Skeletal muscle satellite cell (primary cell): Measurements from ENCODE around the gene TMEM154.
A peak's percentile ranks its signal among the peaks of the same experiment; 100 is the strongest.

ENCODE experiments used
- H3K27me3 ChIP-seq: 2 replicates; pipeline ENCODE4 v1.7.0; 2013; ENCODE audit warnings: low read length; ENCODE audit not compliant: control insufficient read depth, insufficient read depth
- H3K36me3 ChIP-seq: 2 replicates; pipeline ENCODE4 v1.7.0; 2013; ENCODE audit warnings: mild to moderate bottlenecking, control low read depth, low read length; ENCODE audit not compliant: insufficient read depth
- H3K4me1 ChIP-seq: 2 replicates; pipeline ENCODE4 v1.7.0; 2013; ENCODE audit warnings: low read length; ENCODE audit not compliant: control insufficient read depth, insufficient read depth
- H3K4me2 ChIP-seq: 2 replicates; pipeline ENCODE4 v1.7.0; 2013; ENCODE audit warnings: mild to moderate bottlenecking, low read length
- H3K4me3 ChIP-seq: 2 replicates; pipeline ENCODE4 v1.7.0; 2013; ENCODE audit warnings: low read length
- H3K9ac ChIP-seq: 2 replicates; pipeline ENCODE4 v1.7.0; 2013; ENCODE audit warnings: mild to moderate bottlenecking, low read depth, low read length, moderate library complexity
- H3K9me3 ChIP-seq: replicated peaks from 2 replicates; pipeline ENCODE4 v1.7.0; 2013; ENCODE audit warnings: mild to moderate bottlenecking, control low read depth, low read length

Gene TMEM154

GRCh38 chr4:152709675-152710438 lies 30.1 kb upstream of the TMEM154 start:
- Histone ChIP-seq H3K36me3 (no peaks in the 10 kb centered on the region), H3K9ac (no peak overlapping the region), H3K4me3 (no peak overlapping the region), H3K4me1 (no peaks in the 10 kb centered on the region), H3K9me3 (peaks cover 4% of the 10 kb centered on the region), H3K4me2 (no peak overlapping the region), H3K27me3 (peaks cover 7% of the 10 kb centered on the region)

DNA sequence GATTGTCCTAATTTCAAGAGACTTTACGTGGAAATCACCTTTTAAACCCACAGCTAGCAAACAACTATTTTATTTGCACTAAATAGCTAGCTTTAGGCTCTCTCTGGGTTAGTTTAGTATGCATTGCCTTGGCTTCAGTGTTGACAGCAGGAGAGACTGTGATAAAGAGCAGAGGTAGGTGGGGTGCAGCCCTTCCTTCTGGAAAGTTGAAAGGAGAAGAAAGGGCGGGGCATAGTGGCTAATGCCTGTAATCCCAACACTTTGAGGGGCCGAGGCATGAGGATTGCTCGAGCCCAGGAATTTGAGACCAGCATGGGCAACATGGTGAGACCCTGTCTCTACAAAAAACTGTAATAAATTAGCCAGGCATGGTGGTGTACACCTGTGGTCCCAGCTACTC lies 29.0 kb upstream of the TMEM154 start:
- Histone ChIP-seq H3K4me2 (no peak overlapping the region), H3K9ac (no peak overlapping the region), H3K4me1 (no peaks in the 10 kb centered on the region), H3K27me3 (peaks cover 10% of the 10 kb centered on the region), H3K4me3 (no peak overlapping the region), H3K36me3 (no peaks in the 10 kb centered on the region), H3K9me3 (peaks cover 11% of the 10 kb centered on the region)

DNA sequence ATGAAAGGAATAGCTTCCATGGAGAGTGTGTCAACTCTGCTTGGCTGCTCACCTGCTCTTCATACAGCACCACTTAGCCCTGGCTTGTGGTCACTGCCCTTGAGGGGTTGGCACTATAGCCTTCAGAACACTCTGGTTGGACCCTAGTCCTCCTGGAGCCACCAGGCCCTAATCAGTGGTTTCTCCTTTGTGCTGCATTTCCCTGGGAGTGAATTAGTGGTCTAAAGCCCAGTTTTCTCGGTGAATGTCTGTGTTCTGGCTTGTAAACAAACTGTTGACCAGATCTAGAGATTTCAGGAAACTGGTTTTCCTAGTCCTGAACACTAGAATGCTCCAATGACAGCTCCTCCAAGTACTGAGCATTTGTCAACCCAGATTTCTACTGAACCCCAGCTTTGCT lies 28.6 kb upstream of the TMEM154 start:
- peaks cover 10% of the 10 kb centered on the region for H3K27me3 ChIP-seq
- H3K4me3 ChIP-seq = no peak overlapping the region
- no peaks in the 10 kb centered on the region for H3K4me1 ChIP-seq
- peaks cover 11% of the 10 kb centered on the region for H3K9me3 ChIP-seq
- no peak overlapping the region for H3K9ac ChIP-seq
- H3K36me3 ChIP-seq = no peaks in the 10 kb centered on the region
- no peak overlapping the region for H3K4me2 ChIP-seq

GRCh38 chr4:152707632-152708031 lies 27.8 kb upstream of the TMEM154 start:
- Histone ChIP-seq H3K4me3 (no peak overlapping the region), H3K4me2 (no peak overlapping the region), H3K9ac (no peak overlapping the region), H3K27me3 (peaks cover 10% of the 10 kb centered on the region), H3K9me3 (peaks cover 11% of the 10 kb centered on the region), H3K4me1 (no peaks in the 10 kb centered on the region), H3K36me3 (no peaks in the 10 kb centered on the region)

GRCh38 chr4:152705903-152706302 lies 26.1 kb upstream of the TMEM154 start:
- H3K4me1 ChIP-seq = no peaks in the 10 kb centered on the region
- H3K4me3 ChIP-seq = no peak overlapping the region
- H3K36me3 ChIP-seq = no peaks in the 10 kb centered on the region
- H3K9me3 ChIP-seq = peaks cover 11% of the 10 kb centered on the region
- no peak overlapping the region for H3K9ac ChIP-seq
- H3K4me2 ChIP-seq = no peak overlapping the region
- H3K27me3 ChIP-seq = peaks cover 13% of the 10 kb centered on the region

DNA sequence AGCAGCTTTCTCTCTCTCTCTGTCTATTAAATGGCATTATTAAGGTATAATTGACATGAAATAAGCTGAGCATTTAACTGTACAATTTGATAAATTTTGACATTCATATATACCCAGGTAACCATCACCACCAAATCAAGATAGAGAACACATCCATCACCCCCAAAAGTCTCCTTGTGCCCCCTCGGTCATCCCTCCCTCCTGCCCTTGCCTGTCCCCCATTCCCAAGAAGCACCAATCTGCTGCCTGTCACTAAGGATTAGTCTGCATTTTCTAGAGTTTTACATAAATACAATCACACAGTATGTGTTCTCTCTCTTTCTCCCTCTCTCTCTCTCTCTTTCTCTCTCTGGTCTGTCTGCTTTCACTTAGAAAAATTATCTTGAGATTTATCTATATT lies 25.0 kb upstream of the TMEM154 start:
- H3K9ac ChIP-seq = no peak overlapping the region
- peaks cover 13% of the 10 kb centered on the region for H3K27me3 ChIP-seq
- peaks cover 11% of the 10 kb centered on the region for H3K9me3 ChIP-seq
- no peaks in the 10 kb centered on the region for H3K36me3 ChIP-seq
- H3K4me2 ChIP-seq = no peak overlapping the region
- H3K4me1 ChIP-seq = no peaks in the 10 kb centered on the region
- H3K4me3 ChIP-seq = no peak overlapping the region

- peaks cover 8% of the 10 kb centered on the region for H3K9me3 ChIP-seq
- H3K4me2 ChIP-seq = no peak overlapping the region
- no peak overlapping the region for H3K9ac ChIP-seq
- H3K27me3 ChIP-seq = peaks cover 6% of the 10 kb centered on the region
- no peak overlapping the region for H3K4me3 ChIP-seq
- no peaks in the 10 kb centered on the region for H3K4me1 ChIP-seq
- no peaks in the 10 kb centered on the region for H3K36me3 ChIP-seq
Measured at GRCh38 chr4:152700151-152700550, 20.4 kb upstream of the TMEM154 start.

DNA sequence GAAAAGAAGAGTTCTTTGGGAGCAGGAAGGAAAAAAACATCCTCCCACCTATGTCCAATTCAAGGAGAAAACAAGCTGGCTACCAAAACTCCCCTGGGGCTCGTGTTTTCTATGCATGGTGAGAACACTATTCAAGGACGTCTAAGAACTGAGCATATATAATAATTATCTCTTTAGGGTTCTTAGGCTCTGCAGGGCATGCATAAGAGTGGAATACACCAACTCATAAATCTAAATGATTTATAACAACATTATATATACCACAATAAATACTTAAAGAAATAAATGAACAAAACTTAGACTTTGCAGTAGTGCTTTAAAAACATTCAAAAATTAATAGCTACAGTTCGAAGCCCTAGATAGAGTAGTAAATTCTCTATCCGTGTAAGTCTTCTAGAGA lies 19.5 kb upstream of the TMEM154 start:
- Histone ChIP-seq H3K4me1 (no peaks in the 10 kb centered on the region), H3K9ac (no peak overlapping the region), H3K36me3 (no peaks in the 10 kb centered on the region), H3K4me3 (no peak overlapping the region), H3K9me3 (peaks cover 4% of the 10 kb centered on the region), H3K27me3 (peaks cover 6% of the 10 kb centered on the region), H3K4me2 (no peak overlapping the region)

GRCh38 chr4:152698089-152698499 lies 18.3 kb upstream of the TMEM154 start:
- no peaks in the 10 kb centered on the region for H3K9me3 ChIP-seq
- no peak overlapping the region for H3K4me3 ChIP-seq
- H3K9ac ChIP-seq = no peak overlapping the region
- H3K36me3 ChIP-seq = no peaks in the 10 kb centered on the region
- no peak overlapping the region for H3K4me2 ChIP-seq
- no peaks in the 10 kb centered on the region for H3K4me1 ChIP-seq
- peaks cover 3% of the 10 kb centered on the region for H3K27me3 ChIP-seq

DNA sequence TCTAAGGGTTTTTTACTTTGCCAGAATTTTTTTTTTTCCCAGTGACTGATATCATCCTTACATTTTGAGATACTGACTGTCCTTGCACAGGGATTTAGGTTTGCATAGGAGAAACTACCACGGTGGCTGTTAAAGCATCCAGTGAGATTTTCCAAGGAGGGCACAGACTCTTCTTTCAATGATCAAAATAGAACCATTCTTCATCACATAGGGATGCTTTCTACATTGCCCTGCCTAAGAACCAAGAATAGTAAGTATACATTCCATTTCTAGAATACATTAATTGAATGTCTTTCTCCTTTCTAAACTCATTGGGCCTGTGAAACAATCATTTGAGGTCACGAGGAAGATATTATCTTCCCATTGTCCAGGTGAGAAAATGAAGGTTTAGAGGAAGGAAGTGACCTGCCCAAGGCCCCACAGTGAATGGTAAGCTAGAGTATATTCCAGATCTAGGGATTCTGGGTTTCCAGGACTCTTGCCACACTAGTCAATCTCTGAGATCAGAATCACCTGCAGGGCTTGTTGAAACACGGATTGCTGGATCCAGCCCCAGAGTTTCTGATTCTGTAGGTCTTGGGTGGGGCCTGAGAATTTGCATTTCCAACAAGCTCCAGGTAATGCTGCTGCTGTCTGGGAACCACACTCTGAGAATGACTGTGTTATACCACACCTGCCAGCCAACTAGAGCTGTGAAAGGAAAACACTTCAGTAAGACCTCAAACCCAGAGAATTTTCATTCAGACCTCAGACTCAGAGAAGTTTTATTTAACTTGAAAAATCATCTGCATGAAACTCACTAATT lies 17.7 kb upstream of the TMEM154 start:
- no peaks in the 10 kb centered on the region for H3K4me1 ChIP-seq
- H3K9me3 ChIP-seq = no peaks in the 10 kb centered on the region
- H3K4me3 ChIP-seq = no peak overlapping the region
- no peak overlapping the region for H3K4me2 ChIP-seq
- peaks cover 3% of the 10 kb centered on the region for H3K27me3 ChIP-seq
- H3K36me3 ChIP-seq = no peaks in the 10 kb centered on the region
- H3K9ac ChIP-seq = no peak overlapping the region

DNA sequence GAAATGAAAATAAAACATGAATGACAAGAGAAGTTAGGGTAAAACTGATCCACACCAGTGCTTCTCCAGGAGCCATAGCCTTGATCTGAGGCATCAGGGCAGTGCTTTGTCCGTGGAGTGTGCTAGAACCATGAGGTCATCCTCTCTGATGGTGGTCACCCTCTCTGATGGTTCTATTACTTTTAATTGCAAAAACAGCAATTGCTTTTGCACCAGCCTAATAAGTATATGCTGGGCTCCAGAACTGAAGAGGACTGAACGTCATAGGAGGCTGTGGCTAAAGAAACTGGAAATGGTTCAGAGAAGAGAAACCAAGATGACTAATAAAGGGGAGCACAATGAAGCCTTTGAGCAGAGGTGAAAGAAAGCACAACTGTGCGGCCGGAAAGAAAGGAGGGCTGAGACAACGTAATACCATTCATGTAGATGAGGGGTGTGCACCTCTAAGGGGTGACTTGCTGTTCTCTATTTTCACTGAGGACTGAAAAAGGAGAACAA lies 17.0 kb upstream of the TMEM154 start:
- no peak overlapping the region for H3K9ac ChIP-seq
- H3K27me3 ChIP-seq = peaks cover 7% of the 10 kb centered on the region
- no peaks in the 10 kb centered on the region for H3K9me3 ChIP-seq
- H3K4me3 ChIP-seq = no peak overlapping the region
- H3K4me2 ChIP-seq = peak overlapping the region; percentile 28
- H3K4me1 ChIP-seq = no peaks in the 10 kb centered on the region
- no peaks in the 10 kb centered on the region for H3K36me3 ChIP-seq
